GM12878 (cell line): Measurements from ENCODE around the gene CXXC5. TPM values are rescaled to one million over a fixed set of nuclear protein-coding genes. Genes with fewer than 3 reads are reported as not detected.

Experiments
- ATAC-seq: fragments of 200-7000 bp; cut with Tn5 transposase; 3 replicates; pipeline ENCODE4 v1.9.1; 2020; ENCODE audit warnings: mild to moderate bottlenecking, moderate library complexity
- BruUV-seq: library from RNA; stranded (reverse); fragments of 400-500 nt; replicated peaks from 2 replicates; lab custom pipeline; 2021; lab: Mats Ljungman, UMichigan
- CTCF ChIA-PET: fragments of 300-600 bp; sonication (Branson Sonifier 250); formaldehyde crosslinking; extraction: SDS; loops from one replicate; lab custom pipeline; 2021; ENCODE audit warnings: inconsistent platforms; lab: Yijun Ruan, JAX
- POLR2A ChIA-PET: fragments of 350-600 bp; formaldehyde crosslinking; extraction: SDS; loops from one replicate; lab custom pipeline; 2021; ENCODE audit warnings: inconsistent platforms; lab: Charles Lee
- RAD21 ChIA-PET: fragments of 300-600 bp; sonication (Branson Sonifier 250); formaldehyde crosslinking; loops from one replicate; lab custom pipeline; 2023; ENCODE audit warnings: antibody characterized with exemption; ENCODE audit not compliant: unreplicated experiment; lab: Charles Lee
- SMC1A ChIA-PET: fragments of 300-600 bp; sonication (Branson Sonifier 250); formaldehyde crosslinking; loops from one replicate; lab custom pipeline; 2023; ENCODE audit not compliant: unreplicated experiment, uncharacterized antibody; lab: Charles Lee
- DNase-seq: peaks from one replicate; pipeline ENCODE4 v3.0.0-alpha.2; 2011; ENCODE audit warnings: low read depth, low spot score
- FAIRE-seq: peaks from 3 replicates; lab custom pipeline; 2011; peaks lifted over from hg19 to GRCh38; lab: Jason Lieb, UNC
- H2AFZ ChIP-seq: 2 replicates; pipeline ENCODE4 v1.6.0; 2011; ENCODE audit warnings: low read depth, low read length, control low read depth; ENCODE audit not compliant: control insufficient read depth
- H3K27ac ChIP-seq: 2 replicates; pipeline ENCODE4 v1.5.1; 2011; ENCODE audit warnings: control low read depth; ENCODE audit not compliant: control insufficient read depth, insufficient read depth
- H3K27me3 ChIP-seq, 2 experiments: replicated peaks in 1 of 2; 2 replicates each; pipeline versions ENCODE4 v1.6.0 to v1.6.1; 2011; ENCODE audit warnings: low read length in 1 of 2; ENCODE audit not compliant: control insufficient read depth in 2 of 2, insufficient read depth in 2 of 2
- H3K36me3 ChIP-seq, 2 experiments: 2 replicates each; pipeline ENCODE4 v1.5.1; 2011; ENCODE audit warnings: low read length in 1 of 2; ENCODE audit not compliant: control insufficient read depth in 2 of 2, insufficient read depth in 2 of 2
- H3K4me1 ChIP-seq: 2 replicates; pipeline ENCODE4 v1.6.1; 2011; ENCODE audit warnings: mild to moderate bottlenecking, low read length, moderate library complexity, mixed read lengths; ENCODE audit not compliant: control insufficient read depth, insufficient read depth
- H3K4me2 ChIP-seq: 2 replicates; pipeline ENCODE4 v1.6.0; 2011; ENCODE audit warnings: control low read depth; ENCODE audit not compliant: control insufficient read depth, insufficient read depth
- H3K4me3 ChIP-seq: fragments of 200-600 bp; sonication (generic); 2 replicates; pipeline ENCODE4 v1.5.1; 2016
- H3K79me2 ChIP-seq: 2 replicates; pipeline ENCODE4 v1.6.0; 2011; ENCODE audit warnings: low read length; ENCODE audit not compliant: control insufficient read depth, insufficient read depth
- H3K9ac ChIP-seq: 2 replicates; pipeline ENCODE4 v1.8.0; 2011; ENCODE audit warnings: low read length, control low read depth, mixed read lengths; ENCODE audit not compliant: control insufficient read depth, insufficient read depth
- H3K9me3 ChIP-seq: replicated peaks from 3 replicates; pipeline ENCODE4 v1.5.1; 2011; ENCODE audit warnings: mild to moderate bottlenecking, low read length; ENCODE audit not compliant: control insufficient read depth, insufficient read depth
- H4K20me1 ChIP-seq: 2 replicates; pipeline ENCODE4 v1.6.0; 2011; ENCODE audit not compliant: control insufficient read depth, insufficient read depth
- POLR2A ChIP-seq: IDR thresholded peaks from 2 replicates; pipeline ENCODE4 v1.6.1; 2011; ENCODE audit warnings: low read depth, mild to moderate bottlenecking, low read length
- POLR2AphosphoS5 ChIP-seq: IDR thresholded peaks from 2 replicates; pipeline ENCODE4 v1.6.1; 2011; ENCODE audit warnings: mild to moderate bottlenecking, low read length, inconsistent platforms
- SREBF2 ChIP-seq: IDR thresholded peaks from 2 replicates; pipeline ENCODE4 v1.6.1; 2012; ENCODE audit warnings: mild to moderate bottlenecking, low read length
- WGBS: methylation state at CpG from one replicate; pipeline ENCODE4 v1.1.6; 2016; ENCODE audit warnings: low lambda C conversion rate; ENCODE audit not compliant: insufficient replicate concordance, insufficient coverage; ENCODE audit errors: missing lambda C conversion rate; 5-methylcytosine and 5-hydroxymethylcytosine counted together
- in situ Hi-C: fragments of 300-500 bp; cut with MboI; formaldehyde crosslinking; loops from 9 replicates; pipeline ENCODE4 v1.14.3; 2018; ENCODE audit warnings: mixed read lengths
- intact Hi-C: fragments of 100-400 bp; cut with micrococcal nuclease; formaldehyde crosslinking; loops from one replicate; pipeline ENCODE4 v1.14.2; 2022; ENCODE audit not compliant: unreplicated experiment
- polyA plus RNA-seq, 11 experiments: library from polyadenylated mRNA; depleted of rRNA in 4 of 11; unstranded in 6 of 11; stranded (reverse) in 5 of 11; fragments of >200 nt; fragmentation: Nextera tagmentation in 4 of 11; fragmentation: Illumina TruSeq in 1 of 11; extraction: Ambion mirVana in 4 of 11; extraction: Trizol in 1 of 11; gene quantifications; 1 replicate in 1 of 11; 2 replicates in 10 of 11; pipeline versions ENCODE4 v1.2.1 to v1.2.3, GENCODE V29; 2011 to 2016; ENCODE audit warnings: inconsistent platforms in 2 of 11, missing spikeins in 2 of 11, low read depth in 1 of 11
- total RNA-seq, 4 experiments: library from RNA; depleted of rRNA in 3 of 4; stranded (reverse); fragments of >200 nt in 3 of 4; fragmentation: Illumina TruSeq in 1 of 4; extraction: Trizol in 1 of 4; gene quantifications; 2 replicates each; pipeline versions ENCODE4 v1.2.1 to v1.2.3, GENCODE V29; 2013 to 2021
- TF ChIP-seq, protein P1 (sequence below), 3 experiments: IDR thresholded peaks in 2 of 3; conservative IDR thresholded peaks in 1 of 3; 2 replicates each; pipeline ENCODE4 v1.5.1; 2011; ENCODE audit warnings: low read depth in 3 of 3, low read length in 3 of 3, mild to moderate bottlenecking in 3 of 3, control low read depth in 2 of 3, moderate library complexity in 2 of 3, inconsistent platforms in 1 of 3, mixed read lengths in 1 of 3; ENCODE audit not compliant: control insufficient read depth in 2 of 3, insufficient read depth in 1 of 3; ENCODE audit errors: extremely low read depth in 1 of 3
- TF ChIP-seq, protein P2 (sequence below): fragments of 450-650 bp; conservative IDR thresholded peaks from 2 replicates; pipeline ENCODE4 v1.6.1; 2017; ENCODE audit warnings: mild to moderate bottlenecking, moderate library complexity

Gene CXXC5
- total and polyA plus RNA-seq, 10 of the 15 experiments (the other 5 are each of a cell fraction or from before 2014, with no cell fraction given), result 1.8 to 90.8 (median 40.7) TPM

DNA sequence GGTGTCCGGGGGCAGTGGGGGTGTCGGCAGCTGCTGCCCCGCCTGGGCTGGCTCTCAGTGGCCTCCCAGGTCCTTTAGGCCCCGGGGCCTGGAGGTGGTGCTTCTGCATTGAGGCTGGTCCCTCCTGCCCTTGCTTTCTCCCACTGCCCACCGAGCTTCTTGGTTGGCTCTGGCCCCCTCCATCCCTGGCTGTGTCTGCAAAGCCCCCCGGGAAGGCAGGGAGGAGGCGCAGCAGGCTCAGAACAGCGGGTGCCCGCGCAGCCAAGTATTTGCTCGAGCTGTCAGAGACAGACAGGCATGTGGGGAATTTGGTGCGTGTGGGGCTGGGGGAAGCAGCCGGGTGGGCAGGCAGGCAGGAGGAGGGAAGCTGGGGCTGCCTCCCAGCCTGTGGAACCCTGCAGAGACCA is 11.5 kb downstream of the CXXC5 start:
- no peak for ATAC-seq
- intact Hi-C loops (loop anchor here (5.0 kb wide), 1 partner anchor 202 kb away; no protein-coding TSS in a partner anchor), in situ Hi-C loops (no loop called here)
- WGBS, result 15% methylated on average over 9 of the region's 13 CpGs
- no peak for FAIRE-seq
- DNase-seq, result no peak
- no peak overlapping the region; the same call in 1 of the 2 replicates for H2AFZ ChIP-seq
- peak overlapping the region; percentile 76 for H3K9ac ChIP-seq
- RAD21 ChIA-PET, result interaction anchor here (0.5 to 5.8 kb wide), 9 partner anchors 9 to 106 kb away, joined by 3 to 89 read pairs (median 4); partner anchors contain the start of gene CXXC5
- peak overlapping the region; percentile 83 for H3K4me2 ChIP-seq
- BruUV-seq, result no TSS peak
- H3K9me3 ChIP-seq, result no peaks in the 10 kb centered on the region
- H4K20me1 ChIP-seq, result peaks cover 4% of the 10 kb centered on the region; the same call in 1 of the 2 replicates
- CTCF ChIA-PET, result interaction anchor here (1.2 to 3.8 kb wide), 5 partner anchors 10 to 106 kb away, joined by 3 to 24 read pairs (median 11); no protein-coding TSS in a partner anchor
- peak overlapping the region; percentile 64; the same call in 1 of the 2 replicates for H3K4me3 ChIP-seq
- no peaks in the 10 kb centered on the region for H3K27me3 ChIP-seq
- H3K4me1 ChIP-seq, result peaks cover 97% of the 10 kb centered on the region
- H3K36me3 ChIP-seq, result peaks cover 3 to 7% of the 10 kb centered on the region in 2 experiments; a peak in 3 of 4 replicates
- peak overlapping the region; percentile 80 for H3K27ac ChIP-seq
- no peak for TF ChIP-seq SREBF2
- TF ChIP-seq POLR2A, result peak; percentile 24; the same call in 1 of the 2 replicates
- TF ChIP-seq, protein P1, sequence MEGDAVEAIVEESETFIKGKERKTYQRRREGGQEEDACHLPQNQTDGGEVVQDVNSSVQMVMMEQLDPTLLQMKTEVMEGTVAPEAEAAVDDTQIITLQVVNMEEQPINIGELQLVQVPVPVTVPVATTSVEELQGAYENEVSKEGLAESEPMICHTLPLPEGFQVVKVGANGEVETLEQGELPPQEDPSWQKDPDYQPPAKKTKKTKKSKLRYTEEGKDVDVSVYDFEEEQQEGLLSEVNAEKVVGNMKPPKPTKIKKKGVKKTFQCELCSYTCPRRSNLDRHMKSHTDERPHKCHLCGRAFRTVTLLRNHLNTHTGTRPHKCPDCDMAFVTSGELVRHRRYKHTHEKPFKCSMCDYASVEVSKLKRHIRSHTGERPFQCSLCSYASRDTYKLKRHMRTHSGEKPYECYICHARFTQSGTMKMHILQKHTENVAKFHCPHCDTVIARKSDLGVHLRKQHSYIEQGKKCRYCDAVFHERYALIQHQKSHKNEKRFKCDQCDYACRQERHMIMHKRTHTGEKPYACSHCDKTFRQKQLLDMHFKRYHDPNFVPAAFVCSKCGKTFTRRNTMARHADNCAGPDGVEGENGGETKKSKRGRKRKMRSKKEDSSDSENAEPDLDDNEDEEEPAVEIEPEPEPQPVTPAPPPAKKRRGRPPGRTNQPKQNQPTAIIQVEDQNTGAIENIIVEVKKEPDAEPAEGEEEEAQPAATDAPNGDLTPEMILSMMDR (IDR thresholded peaks at IDR 0.05 in 2 of 3, conservative IDR thresholded peaks at IDR 0.05 in 1 of 3; ENCODE audit: control insufficient read depth in 2 of 3, extremely low read depth in 1 of 3, insufficient read depth in 1 of 3, low read depth in 3 of 3, low read length in 3 of 3), result no peak
- TF ChIP-seq POLR2AphosphoS5, result 0 out of 2 replicates have a peak, but pooled peaks have one; percentile 41
- TF ChIP-seq, protein P2, sequence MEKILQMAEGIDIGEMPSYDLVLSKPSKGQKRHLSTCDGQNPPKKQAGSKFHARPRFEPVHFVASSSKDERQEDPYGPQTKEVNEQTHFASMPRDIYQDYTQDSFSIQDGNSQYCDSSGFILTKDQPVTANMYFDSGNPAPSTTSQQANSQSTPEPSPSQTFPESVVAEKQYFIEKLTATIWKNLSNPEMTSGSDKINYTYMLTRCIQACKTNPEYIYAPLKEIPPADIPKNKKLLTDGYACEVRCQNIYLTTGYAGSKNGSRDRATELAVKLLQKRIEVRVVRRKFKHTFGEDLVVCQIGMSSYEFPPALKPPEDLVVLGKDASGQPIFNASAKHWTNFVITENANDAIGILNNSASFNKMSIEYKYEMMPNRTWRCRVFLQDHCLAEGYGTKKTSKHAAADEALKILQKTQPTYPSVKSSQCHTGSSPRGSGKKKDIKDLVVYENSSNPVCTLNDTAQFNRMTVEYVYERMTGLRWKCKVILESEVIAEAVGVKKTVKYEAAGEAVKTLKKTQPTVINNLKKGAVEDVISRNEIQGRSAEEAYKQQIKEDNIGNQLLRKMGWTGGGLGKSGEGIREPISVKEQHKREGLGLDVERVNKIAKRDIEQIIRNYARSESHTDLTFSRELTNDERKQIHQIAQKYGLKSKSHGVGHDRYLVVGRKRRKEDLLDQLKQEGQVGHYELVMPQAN, result no peak
- TF ChIP-seq, all 136 proteins: peak for 2
- SMC1A ChIA-PET, result interaction anchor here (1.2 to 13.6 kb wide), 7 partner anchors 8 to 136 kb away, joined by 3 to 151 read pairs (median 5); partner anchors contain the start of gene CXXC5
- H3K79me2 ChIP-seq, result peaks cover 97% of the 10 kb centered on the region
- POLR2A ChIA-PET, result interaction anchor here (1.3 to 16.9 kb wide), 6 partner anchors 7 to 86 kb away, joined by 3 to 163 read pairs (median 40); partner anchors contain the start of gene CXXC5
